ENCODE measurements around the gene GIN1. TPM values are rescaled to one million over a fixed set of nuclear protein-coding genes. Genes with fewer than 3 reads are reported as not detected.
A peak's percentile ranks its signal among the peaks of the same experiment; 100 is the strongest.

The GIN1 gene
- total and polyA plus RNA-seq, 9 of the 15 experiments (the other 6 are each of a cell fraction or from before 2014, with no cell fraction given): 2.4 to 9.8 (median 7.8) TPM

- TF ChIP-seq, protein P1, sequence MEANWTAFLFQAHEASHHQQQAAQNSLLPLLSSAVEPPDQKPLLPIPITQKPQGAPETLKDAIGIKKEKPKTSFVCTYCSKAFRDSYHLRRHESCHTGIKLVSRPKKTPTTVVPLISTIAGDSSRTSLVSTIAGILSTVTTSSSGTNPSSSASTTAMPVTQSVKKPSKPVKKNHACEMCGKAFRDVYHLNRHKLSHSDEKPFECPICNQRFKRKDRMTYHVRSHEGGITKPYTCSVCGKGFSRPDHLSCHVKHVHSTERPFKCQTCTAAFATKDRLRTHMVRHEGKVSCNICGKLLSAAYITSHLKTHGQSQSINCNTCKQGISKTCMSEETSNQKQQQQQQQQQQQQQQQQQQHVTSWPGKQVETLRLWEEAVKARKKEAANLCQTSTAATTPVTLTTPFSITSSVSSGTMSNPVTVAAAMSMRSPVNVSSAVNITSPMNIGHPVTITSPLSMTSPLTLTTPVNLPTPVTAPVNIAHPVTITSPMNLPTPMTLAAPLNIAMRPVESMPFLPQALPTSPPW (CRISPR knock-in tag; IDR thresholded peaks at IDR 0.05): peak; percentile 71
- TF ChIP-seq SAFB (IDR thresholded peaks at IDR 0.05; ENCODE audit: borderline replicate concordance, low read depth, low read length) (no peak), U2AF1 (optimal IDR thresholded peaks at IDR 0.05; ENCODE audit: low read depth, low read length) (no peak), GTF3C2 (IDR thresholded peaks at IDR 0.05; ENCODE audit: borderline replicate concordance, extremely low read depth, insufficient read length) (no peak), KHSRP (IDR thresholded peaks at IDR 0.05) (no peak), SUPT5H (IDR thresholded peaks at IDR 0.05) (peak; percentile 77), ETV1 (tag; conservative IDR thresholded peaks at IDR 0.05; ENCODE audit: low read depth) (peak; percentile 89), ZBTB7A (IDR thresholded peaks at IDR 0.05; ENCODE audit: borderline replicate concordance, control insufficient read depth, low read depth, low read length) (peak; percentile 91), ZNF778 (CRISPR knock-in tag; IDR thresholded peaks at IDR 0.05) (no peak), ERF (CRISPR knock-in tag; IDR thresholded peaks at IDR 0.05) (no peak), ATF3 (IDR thresholded peaks at IDR 0.05) (peak; percentile 48; the same call in 1 of the 2 replicates), ATF3 (CRISPR knock-in tag; conservative IDR thresholded peaks at IDR 0.05) (peak; percentile 90), ESRRA (IDR thresholded peaks at IDR 0.05; ENCODE audit: borderline replicate concordance, low read depth) (peak; percentile 97), ZNF263 (CRISPR knock-in tag; IDR thresholded peaks at IDR 0.05; ENCODE audit: borderline replicate concordance) (no peak), U2AF2 (optimal IDR thresholded peaks at IDR 0.05; ENCODE audit: low read depth, low read length) (no peak), ZC3H11A (IDR thresholded peaks at IDR 0.05; ENCODE audit: low read depth, low read length) (no peak), HNRNPL (IDR thresholded peaks at IDR 0.05; ENCODE audit: low read depth, low read length) (no peak), ZNF764 (CRISPR knock-in tag; IDR thresholded peaks at IDR 0.05; ENCODE audit: low read depth) (no peak), NCOA6 (IDR thresholded peaks at IDR 0.05) (0 out of 2 replicates have a peak, but pooled peaks have one; percentile 3)
- TF ChIP-seq, protein P2, sequence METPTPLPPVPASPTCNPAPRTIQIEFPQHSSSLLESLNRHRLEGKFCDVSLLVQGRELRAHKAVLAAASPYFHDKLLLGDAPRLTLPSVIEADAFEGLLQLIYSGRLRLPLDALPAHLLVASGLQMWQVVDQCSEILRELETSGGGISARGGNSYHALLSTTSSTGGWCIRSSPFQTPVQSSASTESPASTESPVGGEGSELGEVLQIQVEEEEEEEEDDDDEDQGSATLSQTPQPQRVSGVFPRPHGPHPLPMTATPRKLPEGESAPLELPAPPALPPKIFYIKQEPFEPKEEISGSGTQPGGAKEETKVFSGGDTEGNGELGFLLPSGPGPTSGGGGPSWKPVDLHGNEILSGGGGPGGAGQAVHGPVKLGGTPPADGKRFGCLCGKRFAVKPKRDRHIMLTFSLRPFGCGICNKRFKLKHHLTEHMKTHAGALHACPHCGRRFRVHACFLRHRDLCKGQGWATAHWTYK (CRISPR knock-in tag; IDR thresholded peaks at IDR 0.05): no peak
- TF ChIP-seq, protein P3, sequence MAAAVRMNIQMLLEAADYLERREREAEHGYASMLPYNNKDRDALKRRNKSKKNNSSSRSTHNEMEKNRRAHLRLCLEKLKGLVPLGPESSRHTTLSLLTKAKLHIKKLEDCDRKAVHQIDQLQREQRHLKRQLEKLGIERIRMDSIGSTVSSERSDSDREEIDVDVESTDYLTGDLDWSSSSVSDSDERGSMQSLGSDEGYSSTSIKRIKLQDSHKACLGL (CRISPR knock-in tag; IDR thresholded peaks at IDR 0.05; ENCODE audit: borderline replicate concordance, poor library complexity, severe bottlenecking): no peak
Observed at GRCh38 chr5:103119765-103120606, at the start of gene GIN1, which contains the start of gene PPIP5K2 (continued).
